CD14-positive monocyte (primary cell): Measurements from ENCODE around the gene PRR5. TPM values are rescaled to one million over a fixed set of nuclear protein-coding genes. Genes with fewer than 3 reads are reported as not detected.

ENCODE experiments used
- DNase-seq, 3 donors: peaks; one replicate each; pipeline ENCODE4 v3.0.0-alpha.2; 2011 to 2022
- H2AFZ ChIP-seq: 2 replicates; pipeline ENCODE4 v1.6.0; 2012; ENCODE audit warnings: mild to moderate bottlenecking, low read depth, low read length, inconsistent platforms; ENCODE audit not compliant: insufficient read depth, poor library complexity, severe bottlenecking
- H3K27ac ChIP-seq, 2 donors: 1 replicate in 1 of 2; 2 replicates in 1 of 2; pipeline ENCODE4 v1.5.1; 2012 to 2013; ENCODE audit warnings: low read length in 2 of 2, control low read depth in 1 of 2, inconsistent platforms in 1 of 2, low read depth in 1 of 2, mild to moderate bottlenecking in 1 of 2
- H3K27me3 ChIP-seq, 2 donors: one replicate each; pipeline versions ENCODE4 v1.6.0 to v1.6.1; 2011 to 2013; ENCODE audit warnings: low read length in 2 of 2; ENCODE audit not compliant: control insufficient read depth in 2 of 2, insufficient read depth in 2 of 2
- H3K36me3 ChIP-seq, 2 donors: replicated peaks in 1 of 2; 1 replicate in 1 of 2; 2 replicates in 1 of 2; pipeline versions ENCODE4 v1.5.1 to v1.6.1; 2012 to 2013; ENCODE audit warnings: low read length in 2 of 2, control low read depth in 1 of 2, inconsistent platforms in 1 of 2, mild to moderate bottlenecking in 1 of 2; ENCODE audit not compliant: insufficient read depth in 2 of 2, control insufficient read depth in 1 of 2
- H3K4me1 ChIP-seq, 2 donors: 1 replicate in 1 of 2; 2 replicates in 1 of 2; pipeline versions ENCODE4 v1.5.1 to v1.6.1; 2012 to 2013; ENCODE audit warnings: low read length in 2 of 2, control low read depth in 1 of 2, inconsistent platforms in 1 of 2, mild to moderate bottlenecking in 1 of 2, moderate library complexity in 1 of 2; ENCODE audit not compliant: insufficient read depth in 2 of 2, control insufficient read depth in 1 of 2
- H3K4me2 ChIP-seq: replicated peaks from 2 replicates; pipeline ENCODE3; 2012; ENCODE audit warnings: low read length, moderate library complexity, mild to moderate bottlenecking; ENCODE audit not compliant: poor library complexity, severe bottlenecking; ENCODE audit errors: extremely low read depth
- H3K4me3 ChIP-seq, 3 experiments: fragments of 200-600 bp in 1 of 3; sonication (generic) in 1 of 3; replicated peaks in 1 of 3; 1 replicate in 2 of 3; 2 replicates in 1 of 3; pipeline ENCODE4 v1.5.1; 2011 to 2013; ENCODE audit warnings: low read length in 3 of 3, mild to moderate bottlenecking in 3 of 3, control low read depth in 2 of 3, low read depth in 2 of 3, inconsistent platforms in 1 of 3, moderate library complexity in 1 of 3
- H3K79me2 ChIP-seq: 2 replicates; pipeline ENCODE4 v1.6.0; 2012; ENCODE audit warnings: mild to moderate bottlenecking, control low read depth, inconsistent platforms, low read length, moderate library complexity; ENCODE audit not compliant: insufficient read depth
- H3K9ac ChIP-seq: 2 replicates; pipeline ENCODE4 v1.6.0; 2017; ENCODE audit warnings: low read length, mild to moderate bottlenecking; ENCODE audit not compliant: insufficient read depth, poor library complexity, severe bottlenecking
- H3K9me3 ChIP-seq, 2 donors: replicated peaks in 1 of 2; 1 replicate in 1 of 2; 2 replicates in 1 of 2; pipeline versions ENCODE4 v1.5.1 to v1.6.1; 2012 to 2013; ENCODE audit warnings: low read length in 2 of 2, control low read depth in 1 of 2; ENCODE audit not compliant: control insufficient read depth in 1 of 2, insufficient read depth in 1 of 2
- H4K20me1 ChIP-seq: 2 replicates; pipeline ENCODE4 v1.6.0; 2012; ENCODE audit warnings: mild to moderate bottlenecking, low read length, control low read depth, moderate library complexity; ENCODE audit not compliant: insufficient read depth
- H3K27ac Mint-ChIP-seq, 7 donors: one replicate each; pipeline ENCODE4 v1.8.0; 2020; ENCODE audit warnings: mild to moderate bottlenecking in 7 of 7, mixed read lengths in 7 of 7, moderate library complexity in 6 of 7, inconsistent platforms in 2 of 7
- H3K27me3 Mint-ChIP-seq, 3 donors: one replicate each; pipeline ENCODE4 v1.8.0; 2021 to 2022; ENCODE audit warnings: low read depth in 3 of 3, mild to moderate bottlenecking in 3 of 3, mixed read lengths in 3 of 3, moderate library complexity in 3 of 3, inconsistent platforms in 1 of 3
- H3K36me3 Mint-ChIP-seq, 2 donors: one replicate each; pipeline ENCODE4 v1.8.0; 2020; ENCODE audit warnings: mixed read lengths in 2 of 2, inconsistent platforms in 1 of 2, mild to moderate bottlenecking in 1 of 2
- H3K4me1 Mint-ChIP-seq: one replicate; pipeline ENCODE4 v1.8.0; 2020; ENCODE audit warnings: mild to moderate bottlenecking, mixed read lengths
- H3K4me3 Mint-ChIP-seq, 2 donors: one replicate each; pipeline ENCODE4 v1.8.0; 2020; ENCODE audit warnings: mild to moderate bottlenecking in 2 of 2, mixed read lengths in 2 of 2, moderate library complexity in 1 of 2
- H3K9me3 Mint-ChIP-seq, 7 donors: one replicate each; pipeline ENCODE4 v1.8.0; 2020 to 2022; ENCODE audit warnings: mixed read lengths in 7 of 7, mild to moderate bottlenecking in 6 of 7, moderate library complexity in 6 of 7, inconsistent platforms in 2 of 7
- WGBS: methylation state at CpG from one replicate; pipeline ENCODE4 v1.1.5; 2013; ENCODE audit warnings: missing lambda C conversion rate; ENCODE audit not compliant: insufficient coverage; 5-methylcytosine and 5-hydroxymethylcytosine counted together
- intact Hi-C, 2 donors: fragments of 100-400 bp; cut with micrococcal nuclease; formaldehyde crosslinking; loops; one replicate each; pipeline versions ENCODE4 v1.15.0 to v1.15.1; 2023
- polyA plus RNA-seq, 3 donors: library from polyadenylated mRNA; depleted of rRNA in 1 of 3; unstranded in 2 of 3; stranded (reverse) in 1 of 3; fragments of 300-500 nt in 2 of 3; fragments of >200 nt in 1 of 3; fragmentation: Illumina TruSeq in 2 of 3; gene quantifications; 1 replicate in 2 of 3; 2 replicates in 1 of 3; pipeline ENCODE4 v1.2.3, GENCODE V29; 2012 to 2021
- TF ChIP-seq, protein P1 (sequence below): fragments of 200-600 bp; IDR thresholded peaks from one replicate; pipeline ENCODE4 v1.8.0; 2022; ENCODE audit warnings: antibody characterized with exemption, mild to moderate bottlenecking

The PRR5 gene
- polyA plus RNA-seq, 3 donors, result 0.66 to 1.5 (median 1.2) TPM

DNA sequence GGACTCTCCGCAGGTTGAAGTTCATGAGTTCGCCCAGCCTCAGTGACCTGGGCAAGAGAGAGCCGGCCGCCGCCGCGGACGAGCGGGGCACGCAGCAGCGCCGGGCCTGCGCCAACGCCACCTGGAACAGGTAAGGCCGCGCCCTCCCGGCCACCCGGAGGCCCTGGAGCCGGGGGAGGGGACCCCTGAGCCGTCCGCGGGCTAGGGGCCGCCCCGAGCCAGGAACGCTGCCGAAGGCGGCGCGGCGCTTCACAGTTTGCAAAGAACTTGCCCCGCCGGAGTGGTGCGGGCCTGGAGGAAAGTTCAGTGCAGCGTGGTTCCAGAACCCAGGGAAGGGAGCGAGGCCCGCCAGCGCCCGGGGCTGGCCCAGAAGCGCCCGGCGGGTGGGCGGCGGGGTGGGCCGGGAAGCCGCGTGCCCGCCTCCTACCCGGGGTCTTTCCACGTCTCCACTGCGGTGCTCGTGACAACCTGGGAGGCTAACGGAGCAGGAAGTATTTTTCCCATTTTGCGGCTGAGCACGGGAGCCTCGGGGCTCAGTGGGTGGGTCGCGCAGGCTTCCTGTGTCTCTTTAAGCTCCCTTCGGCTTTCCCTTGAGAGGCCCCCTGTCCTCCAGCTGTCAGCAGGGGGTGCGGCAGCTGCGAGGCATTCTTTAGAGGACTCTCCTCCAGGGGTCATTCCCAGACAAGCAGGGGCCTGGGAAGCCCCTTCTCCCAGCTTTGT lies 635 bp downstream of the PRR5 start:
- peaks cover 26 to 54% (median 34%) of the 10 kb centered on the region in 3 donors for H3K27me3 Mint-ChIP-seq
- H3K27ac Mint-ChIP-seq, result no peak overlapping the region
- peak overlapping the region; percentile 1 to 76 (median 35) for H3K4me3 ChIP-seq
- peak overlapping the region; percentile 46 for H3K9ac ChIP-seq
- H3K4me2 ChIP-seq, result peak overlapping the region; percentile 94
- peak overlapping the region; percentile 71 to 78 for H3K4me3 Mint-ChIP-seq
- under 1% methylated on average over 58 of the region's 60 CpGs for WGBS
- peaks cover 12 to 34% of the 10 kb centered on the region in 2 donors for H3K27me3 ChIP-seq
- intact Hi-C loops, result no loop called here
- no peaks in the 10 kb centered on the region for H3K36me3 ChIP-seq
- H3K4me1 ChIP-seq, result peaks cover 12 to 19% of the 10 kb centered on the region in 2 donors
- H3K36me3 Mint-ChIP-seq, result no peaks in the 10 kb centered on the region
- H3K9me3 ChIP-seq, result peaks cover 0 to 3% of the 10 kb centered on the region in 2 donors
- no peak for DNase-seq
- peaks cover 0 to 10% (median 3%) of the 10 kb centered on the region in 7 donors for H3K9me3 Mint-ChIP-seq
- no peak overlapping the region for H3K27ac ChIP-seq
- H2AFZ ChIP-seq, result peak overlapping the region; percentile 73
- TF ChIP-seq, protein P1, sequence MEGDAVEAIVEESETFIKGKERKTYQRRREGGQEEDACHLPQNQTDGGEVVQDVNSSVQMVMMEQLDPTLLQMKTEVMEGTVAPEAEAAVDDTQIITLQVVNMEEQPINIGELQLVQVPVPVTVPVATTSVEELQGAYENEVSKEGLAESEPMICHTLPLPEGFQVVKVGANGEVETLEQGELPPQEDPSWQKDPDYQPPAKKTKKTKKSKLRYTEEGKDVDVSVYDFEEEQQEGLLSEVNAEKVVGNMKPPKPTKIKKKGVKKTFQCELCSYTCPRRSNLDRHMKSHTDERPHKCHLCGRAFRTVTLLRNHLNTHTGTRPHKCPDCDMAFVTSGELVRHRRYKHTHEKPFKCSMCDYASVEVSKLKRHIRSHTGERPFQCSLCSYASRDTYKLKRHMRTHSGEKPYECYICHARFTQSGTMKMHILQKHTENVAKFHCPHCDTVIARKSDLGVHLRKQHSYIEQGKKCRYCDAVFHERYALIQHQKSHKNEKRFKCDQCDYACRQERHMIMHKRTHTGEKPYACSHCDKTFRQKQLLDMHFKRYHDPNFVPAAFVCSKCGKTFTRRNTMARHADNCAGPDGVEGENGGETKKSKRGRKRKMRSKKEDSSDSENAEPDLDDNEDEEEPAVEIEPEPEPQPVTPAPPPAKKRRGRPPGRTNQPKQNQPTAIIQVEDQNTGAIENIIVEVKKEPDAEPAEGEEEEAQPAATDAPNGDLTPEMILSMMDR, result no peak
- peaks cover 14% of the 10 kb centered on the region for H3K4me1 Mint-ChIP-seq
- H4K20me1 ChIP-seq, result no peaks in the 10 kb centered on the region
- H3K79me2 ChIP-seq, result no peaks in the 10 kb centered on the region

DNA sequence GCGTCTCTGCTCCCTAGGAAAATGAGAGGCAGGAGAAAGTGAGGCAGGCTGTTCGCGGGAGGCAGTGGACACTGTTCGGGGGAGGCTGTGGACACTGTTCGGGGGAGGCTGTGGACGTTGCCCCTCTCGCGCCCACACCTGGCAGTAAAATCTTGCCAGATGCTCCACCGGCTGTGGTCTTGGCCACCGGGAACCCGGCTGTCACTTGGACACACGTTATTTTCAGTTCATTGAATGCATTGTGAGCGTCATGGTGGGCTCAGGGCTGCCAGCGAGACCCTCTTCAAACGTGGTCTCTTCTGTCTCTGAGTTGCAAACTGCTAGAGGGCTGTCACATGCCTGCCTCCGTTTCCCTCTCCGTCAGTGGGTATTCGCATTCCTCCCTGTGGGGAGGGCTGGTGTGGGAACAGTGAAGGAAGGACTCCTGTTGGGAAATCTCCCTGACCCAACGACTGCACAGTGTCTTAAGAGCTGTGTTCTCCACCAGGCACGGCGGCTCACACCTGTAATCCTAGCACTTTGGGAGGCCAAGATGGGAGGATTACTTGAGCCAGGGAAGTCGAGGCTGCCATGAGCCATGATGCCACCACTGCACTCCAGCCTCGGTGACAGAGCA lies 1.4 kb downstream of the PRR5 start:
- peak overlapping the region; percentile 73 for H2AFZ ChIP-seq
- 80% methylated on average over 17 of the region's 23 CpGs for WGBS
- peaks cover 14% of the 10 kb centered on the region for H3K4me1 Mint-ChIP-seq

More for the DNA sequence above, 1.4 kb downstream of the PRR5 start:
- peaks cover 0 to 7% (median 3%) of the 10 kb centered on the region in 7 donors for H3K9me3 Mint-ChIP-seq
- peaks cover 12 to 32% of the 10 kb centered on the region in 2 donors for H3K27me3 ChIP-seq
- H3K9ac ChIP-seq, result no peak overlapping the region
- H3K9me3 ChIP-seq, result peaks cover 0 to 3% of the 10 kb centered on the region in 2 donors
- H3K27ac ChIP-seq, result no peak overlapping the region
- no peaks in the 10 kb centered on the region for H3K79me2 ChIP-seq
- intact Hi-C loops, result no loop called here
- H3K4me3 Mint-ChIP-seq, result peak overlapping the region; percentile 71 to 78
- H3K4me1 ChIP-seq, result peaks cover 12 to 19% of the 10 kb centered on the region in 2 donors
- H3K36me3 Mint-ChIP-seq, result no peaks in the 10 kb centered on the region
- H4K20me1 ChIP-seq, result no peaks in the 10 kb centered on the region
- peak overlapping the region in 1 of 3 experiments; percentile 76 for H3K4me3 ChIP-seq
- H3K27me3 Mint-ChIP-seq, result peaks cover 24 to 47% (median 31%) of the 10 kb centered on the region in 3 donors
- no peaks in the 10 kb centered on the region for H3K36me3 ChIP-seq
- peak overlapping the region in 1 of 7 donors; percentile 19 for H3K27ac Mint-ChIP-seq
- no peak for DNase-seq
- H3K4me2 ChIP-seq, result peak overlapping the region; percentile 94
- TF ChIP-seq, protein P1, result no peak
